ENCODE measurements around the gene NHLH1.
A peak's percentile ranks its signal among the peaks of the same experiment; 100 is the strongest.

NHLH1 gene

GRCh38 chr1:160412028-160412362, 45.1 kb downstream of the NHLH1 start:
- no peak for DNase-seq (ENCODE audit: low spot score)

GRCh38 chr1:160413716-160414115, 46.8 kb downstream of the NHLH1 start:
- DNase-seq (ENCODE audit: low spot score), result no peak

GRCh38 chr1:160414881-160415280, 48.0 kb downstream of the NHLH1 start:
- DNase-seq (ENCODE audit: low spot score), result no peak

- no peak for DNase-seq (ENCODE audit: low spot score)
These were observed 48.9 kb downstream of the NHLH1 start for GRCh38 chr1:160415696-160416290.

- peak; percentile 62 for DNase-seq (ENCODE audit: low spot score)
These were observed 49.5 kb downstream of the NHLH1 start for GRCh38 chr1:160416369-160416768.

GRCh38 chr1:160418483-160418882, 51.6 kb downstream of the NHLH1 start:
- DNase-seq (ENCODE audit: low spot score), result no peak

- DNase-seq (ENCODE audit: low spot score), result no peak
These were observed 52.4 kb downstream of the NHLH1 start for GRCh38 chr1:160419150-160419837.

GRCh38 chr1:160419838-160420169, 52.9 kb downstream of the NHLH1 start:
- no peak for DNase-seq (ENCODE audit: low spot score)

GRCh38 chr1:160420881-160421842, 54.3 kb downstream of the NHLH1 start:
- no peak for DNase-seq (ENCODE audit: low spot score)

GRCh38 chr1:160421881-160422280, 55.0 kb downstream of the NHLH1 start:
- no peak for DNase-seq (ENCODE audit: low spot score)

Data from kidney tubule cell (primary cell).